Subcutaneous abdominal adipose tissue (tissue), 5 donors: Measurements from ENCODE around the gene NADSYN1.

Source experiments
- H3K27ac ChIP-seq: one replicate; pipeline ENCODE4 v1.7.0; 2013; ENCODE audit warnings: low read depth, mild to moderate bottlenecking, inconsistent platforms, low read length, moderate library complexity
- H3K27me3 ChIP-seq, 5 donors: one replicate each; pipeline ENCODE4 v1.7.0; 2013; ENCODE audit warnings: low read length in 5 of 5, inconsistent platforms in 1 of 5; ENCODE audit not compliant: control insufficient read depth in 5 of 5, insufficient read depth in 4 of 5
- H3K36me3 ChIP-seq, 5 donors: one replicate each; pipeline ENCODE4 v1.7.0; 2013; ENCODE audit warnings: low read length in 5 of 5; ENCODE audit not compliant: control insufficient read depth in 5 of 5, insufficient read depth in 5 of 5
- H3K4me1 ChIP-seq, 5 donors: one replicate each; pipeline ENCODE4 v1.7.0; 2013; ENCODE audit warnings: low read length in 5 of 5, mild to moderate bottlenecking in 3 of 5, moderate library complexity in 1 of 5; ENCODE audit not compliant: control insufficient read depth in 5 of 5, insufficient read depth in 5 of 5
- H3K4me3 ChIP-seq, 5 donors: one replicate each; pipeline ENCODE4 v1.7.0; 2013; ENCODE audit warnings: low read length in 5 of 5, low read depth in 1 of 5
- H3K9ac ChIP-seq, 5 donors: one replicate each; pipeline ENCODE4 v1.7.0; 2013; ENCODE audit warnings: low read length in 5 of 5, mild to moderate bottlenecking in 4 of 5, moderate library complexity in 3 of 5
- H3K9me3 ChIP-seq, 5 donors: one replicate each; pipeline ENCODE4 v1.7.0; 2013; ENCODE audit warnings: low read length in 5 of 5; ENCODE audit not compliant: control insufficient read depth in 5 of 5
- donor health status: healthy.
- donor health status: healthy.
- donor health status: healthy.
- donor health status: healthy.
- donor health status: healthy.

NADSYN1 gene

GRCh38 chr11:71470946-71471345 lies 17.9 kb downstream of the NADSYN1 start:
- H3K4me3 ChIP-seq, result no peak overlapping the region
- H3K36me3 ChIP-seq, result peaks cover 3 to 70% (median 54%) of the 10 kb centered on the region in 5 donors
- no peak overlapping the region for H3K27ac ChIP-seq
- H3K9ac ChIP-seq, result no peak overlapping the region
- no peaks in the 10 kb centered on the region for H3K9me3 ChIP-seq
- H3K27me3 ChIP-seq, result no peaks in the 10 kb centered on the region
- no peaks in the 10 kb centered on the region for H3K4me1 ChIP-seq

- Histone ChIP-seq H3K4me1 (no peaks in the 10 kb centered on the region), H3K36me3 (peaks cover 3 to 71% (median 59%) of the 10 kb centered on the region in 5 donors), H3K27me3 (no peaks in the 10 kb centered on the region), H3K9ac (no peak overlapping the region), H3K9me3 (no peaks in the 10 kb centered on the region), H3K4me3 (no peak overlapping the region), H3K27ac (no peak overlapping the region)
These were observed 19.4 kb downstream of the NADSYN1 start for GRCh38 chr11:71472357-71472885.

DNA sequence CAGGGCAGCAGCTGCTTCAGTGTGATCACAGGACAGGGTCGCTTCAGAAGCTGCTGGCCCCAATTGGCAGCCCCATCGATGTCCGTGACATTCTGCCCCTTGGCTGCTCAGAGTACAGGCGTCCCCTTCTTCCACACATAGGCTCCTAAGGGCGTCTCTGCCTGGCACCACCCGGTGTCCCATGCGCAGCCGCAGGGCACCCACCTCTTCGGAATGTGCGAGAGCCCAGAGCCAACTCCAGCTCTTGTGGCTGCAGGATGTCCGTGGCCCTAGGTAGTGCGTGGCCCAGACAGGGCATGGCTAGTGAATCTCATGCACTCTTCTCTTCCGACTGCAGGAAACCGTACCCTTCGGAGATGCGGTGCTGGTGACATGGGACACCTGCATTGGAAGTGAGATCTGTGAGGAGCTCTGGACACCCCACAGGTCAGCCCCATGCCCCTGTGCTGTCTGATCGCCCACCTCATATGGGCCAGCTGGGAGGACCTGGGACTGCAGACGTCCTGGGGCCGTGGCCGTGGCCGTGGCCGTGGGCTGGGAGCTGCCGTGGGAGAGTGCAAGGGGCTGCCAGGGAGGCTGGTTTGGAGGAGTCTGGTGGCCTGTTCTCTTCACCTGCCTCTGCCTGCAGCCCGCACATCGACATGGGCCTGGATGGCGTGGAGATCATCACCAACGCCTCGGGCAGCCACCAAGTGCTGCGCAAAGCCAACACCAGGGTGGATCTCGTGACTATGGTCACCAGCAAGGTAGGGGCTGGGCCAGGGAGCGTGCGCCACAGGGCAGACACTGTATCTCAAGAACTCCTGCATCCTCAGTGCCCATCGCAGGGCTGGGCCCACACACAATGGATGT lies 20.2 kb downstream of the NADSYN1 start:
- Histone ChIP-seq H3K27me3 (no peaks in the 10 kb centered on the region), H3K4me3 (no peak overlapping the region), H3K4me1 (no peaks in the 10 kb centered on the region), H3K9ac (no peak overlapping the region), H3K27ac (no peak overlapping the region), H3K9me3 (no peaks in the 10 kb centered on the region), H3K36me3 (peaks cover 0 to 78% (median 65%) of the 10 kb centered on the region in 5 donors)

DNA sequence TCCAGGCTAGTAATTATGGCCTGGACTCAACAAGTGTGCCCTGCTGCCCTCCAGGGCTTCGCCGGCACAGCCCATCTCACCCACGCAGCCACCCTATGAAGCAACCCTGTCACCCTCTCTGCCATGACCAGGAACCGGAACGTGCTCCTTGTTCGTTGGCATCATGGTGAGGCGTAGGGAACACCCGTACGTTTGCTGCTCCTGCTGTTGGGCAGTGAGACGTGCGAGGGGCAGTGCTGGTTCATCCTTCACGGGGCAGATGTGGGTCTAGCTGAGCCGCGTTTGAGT lies 20.7 kb downstream of the NADSYN1 start:
- Histone ChIP-seq H3K9me3 (no peaks in the 10 kb centered on the region), H3K4me1 (peaks cover 0 to 5% (median 0%) of the 10 kb centered on the region in 5 donors), H3K4me3 (no peak overlapping the region), H3K36me3 (peaks cover 0 to 83% (median 71%) of the 10 kb centered on the region in 5 donors), H3K27ac (no peak overlapping the region), H3K9ac (no peak overlapping the region), H3K27me3 (no peaks in the 10 kb centered on the region)

- H3K4me3 ChIP-seq, result no peak overlapping the region
- H3K27ac ChIP-seq, result no peak overlapping the region
- no peaks in the 10 kb centered on the region for H3K9me3 ChIP-seq
- peaks cover 0 to 6% (median 0%) of the 10 kb centered on the region in 5 donors for H3K4me1 ChIP-seq
- H3K27me3 ChIP-seq, result no peaks in the 10 kb centered on the region
- no peak overlapping the region for H3K9ac ChIP-seq
- peaks cover 0 to 84% (median 74%) of the 10 kb centered on the region in 5 donors for H3K36me3 ChIP-seq
These were observed 21.3 kb downstream of the NADSYN1 start for GRCh38 chr11:71474141-71474770.

DNA sequence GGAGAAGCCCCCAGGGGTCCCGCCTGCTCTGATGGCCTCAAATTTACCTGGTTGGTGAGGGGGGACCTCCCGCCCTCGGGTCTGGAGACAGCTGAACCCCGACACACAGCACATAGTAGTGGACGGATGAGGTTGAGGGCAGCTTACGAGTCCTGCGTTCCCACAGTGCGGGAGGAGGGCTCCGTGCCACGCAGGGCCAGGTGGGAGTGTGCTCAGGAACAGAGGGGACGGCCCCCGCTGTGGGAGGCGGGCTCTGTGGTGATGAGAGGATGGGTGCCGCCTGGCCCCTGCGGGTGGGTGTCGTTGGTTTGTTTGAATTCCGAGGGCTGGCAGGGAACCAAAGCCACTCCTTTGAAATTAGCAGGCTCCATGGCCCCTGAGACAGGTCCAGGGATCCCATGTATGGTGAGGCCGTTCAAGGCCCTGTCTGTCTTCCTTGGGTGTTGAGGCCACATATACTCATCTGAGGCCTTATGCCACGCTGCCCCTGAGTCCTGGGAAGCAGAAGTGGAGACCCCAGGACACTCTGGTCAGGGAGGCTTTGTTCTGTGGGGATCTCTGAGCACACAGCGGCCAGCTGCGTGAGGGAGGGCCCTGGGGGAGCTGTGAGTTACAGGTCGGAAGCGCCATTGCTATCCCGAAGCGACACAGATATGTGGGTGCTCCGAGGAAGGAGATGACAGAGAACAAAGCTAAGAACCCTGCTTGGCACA lies 21.9 kb downstream of the NADSYN1 start:
- Histone ChIP-seq H3K27me3 (no peaks in the 10 kb centered on the region), H3K9ac (no peak overlapping the region), H3K9me3 (no peaks in the 10 kb centered on the region), H3K36me3 (peaks cover 0 to 91% (median 80%) of the 10 kb centered on the region in 5 donors), H3K4me3 (no peak overlapping the region), H3K4me1 (peaks cover 0 to 6% (median 0%) of the 10 kb centered on the region in 5 donors), H3K27ac (no peak overlapping the region)

- Histone ChIP-seq H3K4me1 (peaks cover 0 to 6% (median 0%) of the 10 kb centered on the region in 5 donors), H3K9ac (no peak overlapping the region), H3K9me3 (no peaks in the 10 kb centered on the region), H3K27me3 (no peaks in the 10 kb centered on the region), H3K4me3 (no peak overlapping the region), H3K27ac (no peak overlapping the region), H3K36me3 (peaks cover 0 to 99% (median 91%) of the 10 kb centered on the region in 5 donors)
These were observed 23.0 kb downstream of the NADSYN1 start for GRCh38 chr11:71476031-71476430.

- Histone ChIP-seq H3K36me3 (peaks cover 0 to 99% (median 95%) of the 10 kb centered on the region in 5 donors), H3K4me1 (peaks cover 0 to 6% (median 0%) of the 10 kb centered on the region in 5 donors), H3K9me3 (no peaks in the 10 kb centered on the region), H3K27ac (no peak overlapping the region), H3K27me3 (no peaks in the 10 kb centered on the region), H3K9ac (no peak overlapping the region), H3K4me3 (no peak overlapping the region)
These were observed 24.1 kb downstream of the NADSYN1 start for GRCh38 chr11:71476926-71477640.

DNA sequence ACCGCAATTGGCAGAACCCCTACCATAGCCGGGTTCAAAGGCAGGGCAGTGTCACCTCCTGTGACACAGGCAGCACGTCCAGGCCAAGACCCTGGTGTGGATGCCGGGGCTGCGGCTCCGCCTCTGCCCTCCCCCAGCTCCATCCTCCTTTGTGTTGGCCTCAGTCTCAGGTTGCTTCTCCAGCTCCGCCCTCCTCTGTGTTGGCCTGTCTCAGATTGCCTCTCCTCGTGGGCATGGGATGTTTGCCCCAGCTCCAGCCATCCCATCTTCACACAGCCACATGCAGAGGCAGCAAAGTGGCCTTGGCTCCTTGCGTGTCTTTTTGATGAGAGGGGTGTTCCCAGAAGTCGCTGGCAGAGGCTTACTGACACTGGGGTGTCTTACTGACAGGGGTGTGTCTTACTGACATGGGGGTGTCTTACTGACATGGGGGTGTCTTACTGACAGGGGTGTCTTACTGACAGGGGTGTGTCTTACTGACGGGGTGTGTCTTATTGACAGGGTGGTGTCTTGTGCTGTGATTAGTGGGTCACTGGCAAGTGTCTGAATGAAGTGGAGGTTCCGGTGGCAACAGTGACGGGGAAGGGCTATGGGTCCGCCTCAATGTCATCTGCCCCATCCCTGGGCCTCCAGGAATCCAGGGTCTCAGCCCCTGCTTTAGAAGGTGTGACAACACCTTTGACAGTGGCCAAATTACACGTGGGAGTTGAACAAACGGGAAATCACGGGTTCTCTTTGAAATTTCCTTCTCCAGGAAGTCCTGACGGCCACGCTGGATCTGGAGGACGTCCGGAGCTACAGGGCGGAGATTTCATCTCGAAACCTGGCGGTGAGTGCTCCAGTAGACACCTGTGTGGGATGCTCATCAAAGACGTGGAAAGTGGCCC lies 24.9 kb downstream of the NADSYN1 start:
- Histone ChIP-seq H3K27ac (no peak overlapping the region), H3K36me3 (peaks cover 0 to 97% (median 93%) of the 10 kb centered on the region in 5 donors), H3K9ac (no peak overlapping the region), H3K4me3 (no peak overlapping the region), H3K4me1 (peaks cover 0 to 6% (median 0%) of the 10 kb centered on the region in 5 donors), H3K9me3 (no peaks in the 10 kb centered on the region), H3K27me3 (no peaks in the 10 kb centered on the region)
